ENCODE data around the gene KAT2B.

The KAT2B gene

DNA sequence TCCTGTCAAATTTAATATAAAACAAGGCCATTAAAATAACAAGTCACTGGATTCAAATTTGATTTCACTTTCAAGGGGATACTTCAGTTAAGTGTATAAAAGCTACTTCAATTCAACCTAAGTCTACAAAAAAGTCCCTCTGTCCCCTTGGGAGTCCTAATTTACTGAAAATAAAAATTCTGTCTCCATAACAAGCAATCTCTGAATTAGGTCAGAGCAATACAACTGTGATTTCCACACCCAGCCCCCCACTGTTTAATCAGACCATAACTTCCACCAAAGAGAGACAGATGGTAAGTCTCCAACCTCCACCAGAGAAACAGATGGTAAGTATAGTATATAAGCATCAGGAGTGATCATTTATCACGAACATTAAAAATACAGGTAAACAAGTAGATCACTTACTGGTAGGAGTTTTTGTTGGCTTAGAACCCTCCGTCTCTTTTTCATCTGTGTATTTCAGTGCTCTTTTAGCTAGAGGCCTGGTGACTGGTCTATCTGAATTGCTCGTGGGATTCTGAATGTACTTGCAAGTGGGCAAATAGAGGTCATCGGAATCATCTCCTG, 133.7 kb downstream of the KAT2B start:
- H3K9me3 ChIP-seq = no peaks in the 10 kb centered on the region
- no peaks in the 10 kb centered on the region for H3K4me1 ChIP-seq (ENCODE audit: control insufficient read depth in 1 of 2, insufficient read depth in 1 of 2, low read depth in 1 of 2, low read length in 1 of 2)
- H3K27me3 ChIP-seq = no peaks in the 10 kb centered on the region
- H3K27ac ChIP-seq = no peak overlapping the region
- H3K4me3 ChIP-seq (ENCODE audit: low read depth in 1 of 2, low read length in 1 of 2) = no peak overlapping the region
- peaks cover 60% of the 10 kb centered on the region for H3K36me3 ChIP-seq
- TF ChIP-seq, protein P1, sequence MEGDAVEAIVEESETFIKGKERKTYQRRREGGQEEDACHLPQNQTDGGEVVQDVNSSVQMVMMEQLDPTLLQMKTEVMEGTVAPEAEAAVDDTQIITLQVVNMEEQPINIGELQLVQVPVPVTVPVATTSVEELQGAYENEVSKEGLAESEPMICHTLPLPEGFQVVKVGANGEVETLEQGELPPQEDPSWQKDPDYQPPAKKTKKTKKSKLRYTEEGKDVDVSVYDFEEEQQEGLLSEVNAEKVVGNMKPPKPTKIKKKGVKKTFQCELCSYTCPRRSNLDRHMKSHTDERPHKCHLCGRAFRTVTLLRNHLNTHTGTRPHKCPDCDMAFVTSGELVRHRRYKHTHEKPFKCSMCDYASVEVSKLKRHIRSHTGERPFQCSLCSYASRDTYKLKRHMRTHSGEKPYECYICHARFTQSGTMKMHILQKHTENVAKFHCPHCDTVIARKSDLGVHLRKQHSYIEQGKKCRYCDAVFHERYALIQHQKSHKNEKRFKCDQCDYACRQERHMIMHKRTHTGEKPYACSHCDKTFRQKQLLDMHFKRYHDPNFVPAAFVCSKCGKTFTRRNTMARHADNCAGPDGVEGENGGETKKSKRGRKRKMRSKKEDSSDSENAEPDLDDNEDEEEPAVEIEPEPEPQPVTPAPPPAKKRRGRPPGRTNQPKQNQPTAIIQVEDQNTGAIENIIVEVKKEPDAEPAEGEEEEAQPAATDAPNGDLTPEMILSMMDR (IDR thresholded peaks at IDR 0.05) = no peak

DNA sequence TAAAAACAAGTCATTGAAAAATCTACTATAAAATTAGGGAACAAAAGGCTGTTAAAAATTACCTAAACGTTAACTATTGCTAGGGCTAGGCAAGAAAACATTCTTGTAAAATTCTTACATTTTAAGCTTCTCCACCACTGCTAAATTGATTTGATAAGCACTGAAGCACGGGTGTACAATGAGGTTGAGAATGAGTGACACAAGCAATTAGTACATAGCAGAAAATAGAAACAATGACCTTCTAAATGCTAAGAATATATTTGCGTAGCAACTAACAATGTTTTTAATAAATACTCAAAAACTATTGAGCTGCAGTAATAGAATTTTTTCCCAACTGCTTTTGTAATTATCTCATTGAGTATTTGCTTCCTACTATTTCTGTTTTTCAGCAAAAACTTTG, 141.0 kb downstream of the KAT2B start:
- Histone ChIP-seq H3K27me3 (no peaks in the 10 kb centered on the region), H3K27ac (no peak overlapping the region), H3K9me3 (no peaks in the 10 kb centered on the region), H3K4me3 (ENCODE audit: low read depth in 1 of 2, low read length in 1 of 2) (no peak overlapping the region), H3K36me3 (peaks cover 24% of the 10 kb centered on the region), H3K4me1 (ENCODE audit: control insufficient read depth in 1 of 2, insufficient read depth in 1 of 2, low read depth in 1 of 2, low read length in 1 of 2) (peaks cover 11 to 17% of the 10 kb centered on the region in 2 experiments)
- TF ChIP-seq, protein P1 (IDR thresholded peaks at IDR 0.05) = no peak

DNA sequence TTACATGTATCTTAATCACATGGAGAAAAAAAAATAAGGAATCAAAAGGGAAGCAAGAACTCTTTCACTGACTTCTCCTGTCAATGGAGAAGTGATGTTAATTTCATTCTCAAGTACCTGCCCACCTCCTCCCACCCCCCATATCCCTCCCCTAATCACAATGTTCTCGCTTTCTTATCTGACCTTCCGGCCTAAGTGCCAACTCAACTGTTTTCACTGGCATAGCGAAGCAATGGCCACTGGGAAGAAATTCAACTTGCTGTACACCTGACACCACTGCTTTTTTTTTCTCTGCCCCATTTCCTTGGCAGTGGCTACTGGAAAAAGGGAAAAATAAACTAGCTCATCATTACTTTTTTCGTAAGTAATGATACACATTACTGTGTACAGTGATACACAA, 142.0 kb downstream of the KAT2B start:
- TF ChIP-seq, protein P1 (IDR thresholded peaks at IDR 0.05) = no peak
- Histone ChIP-seq H3K4me3 (ENCODE audit: low read depth in 1 of 2, low read length in 1 of 2) (no peak overlapping the region), H3K27me3 (no peaks in the 10 kb centered on the region), H3K4me1 (ENCODE audit: control insufficient read depth in 1 of 2, insufficient read depth in 1 of 2, low read depth in 1 of 2, low read length in 1 of 2) (peaks cover 17 to 24% of the 10 kb centered on the region in 2 experiments), H3K27ac (no peak overlapping the region), H3K9me3 (no peaks in the 10 kb centered on the region), H3K36me3 (peaks cover 22% of the 10 kb centered on the region)

DNA sequence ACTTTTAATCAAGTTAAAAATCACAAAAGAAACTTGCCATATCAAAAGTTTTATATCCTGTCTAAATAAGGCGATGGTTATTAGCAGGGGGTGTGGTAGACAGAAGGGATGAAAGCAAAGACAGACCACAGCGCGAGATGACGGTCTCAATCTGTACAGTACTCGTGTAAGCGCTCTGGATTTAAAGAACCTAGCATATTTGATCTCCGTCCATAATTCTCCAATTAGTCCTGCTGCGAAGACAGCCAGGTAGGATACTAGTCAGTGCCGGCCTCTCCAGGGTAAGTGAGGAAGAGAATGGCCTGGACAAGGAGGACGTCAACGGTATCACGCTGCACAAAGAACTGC, 145.1 kb downstream of the KAT2B start:
- Histone ChIP-seq H3K4me1 (ENCODE audit: control insufficient read depth in 1 of 2, insufficient read depth in 1 of 2, low read depth in 1 of 2, low read length in 1 of 2) (peaks cover 21 to 27% of the 10 kb centered on the region in 2 experiments), H3K27ac (peak overlapping the region; percentile 91), H3K9me3 (no peaks in the 10 kb centered on the region), H3K36me3 (no peaks in the 10 kb centered on the region), H3K4me3 (ENCODE audit: low read depth in 1 of 2, low read length in 1 of 2) (peak overlapping the region; percentile 86 to 89), H3K27me3 (no peaks in the 10 kb centered on the region)
- TF ChIP-seq, protein P1 (IDR thresholded peaks at IDR 0.05) = no peak

DNA sequence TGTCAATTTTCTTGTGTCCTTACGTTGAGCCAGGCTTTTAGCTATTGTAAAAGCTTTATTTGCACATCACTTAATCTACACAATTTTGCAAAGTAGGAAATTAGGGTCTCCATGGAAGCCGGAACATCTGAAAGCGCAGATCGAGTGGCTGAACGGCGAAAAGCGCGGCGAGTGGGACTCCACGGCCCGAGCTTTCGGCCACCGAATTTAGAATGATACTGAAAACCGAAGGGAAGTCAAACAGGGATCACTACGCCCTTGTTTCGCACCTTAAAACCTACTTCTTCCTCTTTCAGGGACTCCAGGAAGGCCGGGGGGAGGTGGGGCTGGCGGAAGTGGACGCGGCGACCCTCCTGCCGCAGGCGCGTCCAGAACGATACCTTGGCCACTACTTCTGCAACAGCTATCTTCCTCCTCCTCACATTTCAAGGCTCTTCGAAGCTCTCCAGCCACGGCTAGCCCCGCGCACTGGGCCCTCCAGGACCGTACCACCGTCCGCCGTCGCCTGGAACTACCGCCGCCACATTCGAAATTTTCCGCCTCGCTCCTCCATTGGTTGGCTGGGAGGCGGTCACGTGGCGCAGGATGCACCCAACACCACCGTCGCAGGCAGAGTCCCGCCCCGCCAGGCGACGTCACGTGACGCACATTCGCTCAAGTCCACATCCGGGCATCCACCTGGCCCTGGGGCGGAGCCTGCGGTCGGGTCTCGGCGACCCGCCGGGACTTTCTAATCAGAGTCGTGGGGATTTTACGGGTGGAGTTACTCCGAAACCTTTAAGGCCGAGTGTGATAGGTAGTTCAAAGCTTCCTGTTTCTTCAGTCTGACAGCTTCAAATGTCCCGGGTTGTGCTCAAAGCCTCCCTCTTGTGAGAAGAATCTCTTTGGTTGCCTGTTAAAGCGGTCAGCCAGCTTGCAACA, 145.7 kb downstream of the KAT2B start, which contains the start of gene SGO1:
Gene SGO1 (minus strand): TSS at position 528 of the 921 bp plus-strand sequence. CDS start 2,179 bp downstream, outside the sequence.
- Histone ChIP-seq H3K4me3 (ENCODE audit: low read depth in 1 of 2, low read length in 1 of 2) (peak within 1 kb of the TSS; percentile 86 to 89), H3K36me3 (no peaks in the 10 kb centered on the region), H3K27me3 (no peaks in the 10 kb centered on the region), H3K4me1 (ENCODE audit: control insufficient read depth in 1 of 2, insufficient read depth in 1 of 2, low read depth in 1 of 2, low read length in 1 of 2) (peaks cover 21 to 27% of the 10 kb centered on the region in 2 experiments), H3K9me3 (no peaks in the 10 kb centered on the region), H3K27ac (peak within 1 kb of the TSS; percentile 91)
- TF ChIP-seq, protein P1 (IDR thresholded peaks at IDR 0.05) = peak; percentile 28

All from neutrophil (primary cell).